Measurements from ENCODE around the gene EXO1. TPM values are rescaled to one million over a fixed set of nuclear protein-coding genes. Genes with fewer than 3 reads are reported as not detected.

EXO1 gene
- total and polyA plus RNA-seq, 2 donors (not counting 1 experiment from before 2014, with no cell fraction given): 0.73 to 1.2 TPM

- POLR2A ChIA-PET: no interaction called here
- no peak overlapping the region for H3K4me3 Mint-ChIP-seq
- no CpG with 5 or more reads among the region's 3 CpGs for WGBS (ENCODE audit: insufficient coverage)
- H3K27ac Mint-ChIP-seq: no peak overlapping the region
- no peak for TF ChIP-seq EZH2 (IDR thresholded peaks at IDR 0.05; ENCODE audit: borderline replicate concordance, insufficient read depth, low read depth, low read length, poor library complexity, severe bottlenecking)
- no peak for TF ChIP-seq CTCF (IDR thresholded peaks at IDR 0.05)
- intact Hi-C loops (cut with micrococcal nuclease): no loop called here
- no peaks in the 10 kb centered on the region for H3K9me3 Mint-ChIP-seq (ENCODE audit: insufficient read depth)
- Histone ChIP-seq H3K4me3 (ENCODE audit: control extremely low read depth in 1 of 5, extremely low read depth in 1 of 5, insufficient read depth in 1 of 5, low read depth in 2 of 5, low read length in 4 of 5) (no peak overlapping the region), H3K27me3 (replicated peaks in 1 of 4; ENCODE audit: control extremely low read depth in 1 of 4, control insufficient read depth in 3 of 4, insufficient read depth in 4 of 4, low read length in 3 of 4) (no peaks in the 10 kb centered on the region), H3K27ac (ENCODE audit: low read length in 2 of 2) (no peak overlapping the region), H4K20me1 (ENCODE audit: control insufficient read depth, insufficient read depth, low read length, poor library complexity, severe bottlenecking) (no peaks in the 10 kb centered on the region), H2AFZ (ENCODE audit: insufficient read depth, low read depth, low read length, poor library complexity, severe bottlenecking) (no peak overlapping the region), H3K9ac (ENCODE audit: low read length) (no peak overlapping the region), H3K4me1 (ENCODE audit: control insufficient read depth in 2 of 2, insufficient read depth in 2 of 2, low read length in 2 of 2) (no peaks in the 10 kb centered on the region), H3K79me2 (ENCODE audit: control insufficient read depth, insufficient read depth, low read length) (no peaks in the 10 kb centered on the region), H3K9me3 (ENCODE audit: control extremely low read depth in 1 of 3, control insufficient read depth in 2 of 3, insufficient read depth in 1 of 3, low read length in 2 of 3) (no peaks in the 10 kb centered on the region), H3K4me2 (replicated peaks; ENCODE audit: low read depth, low read length, poor library complexity, severe bottlenecking) (no peak overlapping the region), H3K36me3 (replicated peaks in 1 of 2; ENCODE audit: control extremely low read depth in 1 of 2, control insufficient read depth in 1 of 2, extremely low read depth in 1 of 2, insufficient read depth in 2 of 2, low read length in 1 of 2) (no peaks in the 10 kb centered on the region)
- no peaks in the 10 kb centered on the region for H3K4me1 Mint-ChIP-seq
- ATAC-seq (ENCODE audit: low read depth): no peak
- no peak for DNase-seq
- CTCF ChIA-PET: interaction anchor here (0.7 to 1.3 kb wide), 2 partner anchors 22 to 260 kb away, joined by 3 read pairs; no protein-coding TSS in a partner anchor
- no peaks in the 10 kb centered on the region for H3K27me3 Mint-ChIP-seq
Measured at GRCh38 chr1:241870746-241871430, 22.9 kb downstream of the EXO1 start.

- H3K27ac Mint-ChIP-seq: no peak overlapping the region
- Histone ChIP-seq H4K20me1 (ENCODE audit: control insufficient read depth, insufficient read depth, low read length, poor library complexity, severe bottlenecking) (no peaks in the 10 kb centered on the region), H3K4me2 (replicated peaks; ENCODE audit: low read depth, low read length, poor library complexity, severe bottlenecking) (no peak overlapping the region), H3K4me3 (ENCODE audit: control extremely low read depth in 1 of 5, extremely low read depth in 1 of 5, insufficient read depth in 1 of 5, low read depth in 2 of 5, low read length in 4 of 5) (no peak overlapping the region), H3K9ac (ENCODE audit: low read length) (no peak overlapping the region), H3K4me1 (ENCODE audit: control insufficient read depth in 2 of 2, insufficient read depth in 2 of 2, low read length in 2 of 2) (no peaks in the 10 kb centered on the region), H3K9me3 (ENCODE audit: control extremely low read depth in 1 of 3, control insufficient read depth in 2 of 3, insufficient read depth in 1 of 3, low read length in 2 of 3) (peaks cover 0 to 1% (median 0%) of the 10 kb centered on the region in 3 donors), H2AFZ (ENCODE audit: insufficient read depth, low read depth, low read length, poor library complexity, severe bottlenecking) (no peak overlapping the region), H3K36me3 (replicated peaks in 1 of 2; ENCODE audit: control extremely low read depth in 1 of 2, control insufficient read depth in 1 of 2, extremely low read depth in 1 of 2, insufficient read depth in 2 of 2, low read length in 1 of 2) (no peaks in the 10 kb centered on the region), H3K27me3 (replicated peaks in 1 of 4; ENCODE audit: control extremely low read depth in 1 of 4, control insufficient read depth in 3 of 4, insufficient read depth in 4 of 4, low read length in 3 of 4) (no peaks in the 10 kb centered on the region), H3K27ac (ENCODE audit: low read length in 2 of 2) (no peak overlapping the region), H3K79me2 (ENCODE audit: control insufficient read depth, insufficient read depth, low read length) (no peaks in the 10 kb centered on the region)
- H3K27me3 Mint-ChIP-seq: no peaks in the 10 kb centered on the region
- TF ChIP-seq CTCF (IDR thresholded peaks at IDR 0.05): no peak
- TF ChIP-seq EZH2 (IDR thresholded peaks at IDR 0.05; ENCODE audit: borderline replicate concordance, insufficient read depth, low read depth, low read length, poor library complexity, severe bottlenecking): no peak
- no peak for ATAC-seq (ENCODE audit: low read depth)
- ChIA-PET POLR2A (no interaction called here), CTCF (no interaction called here)
- no peaks in the 10 kb centered on the region for H3K9me3 Mint-ChIP-seq (ENCODE audit: insufficient read depth)
- H3K4me1 Mint-ChIP-seq: no peaks in the 10 kb centered on the region
- no peak overlapping the region for H3K4me3 Mint-ChIP-seq
- no peak for DNase-seq
- intact Hi-C loops (cut with micrococcal nuclease): no loop called here
- 100% methylated on average over 1 of the region's 6 CpGs for WGBS (ENCODE audit: insufficient coverage)
Measured at GRCh38 chr1:241881440-241881839, 33.4 kb downstream of the EXO1 start.

Data from B cell (primary cell).